Astrocyte of the spinal cord (primary cell): Measurements from ENCODE around the gene FLVCR2.

ENCODE experiments used
- DNase-seq: peaks from one replicate; pipeline ENCODE4 v3.0.0; 2011; ENCODE audit warnings: low read depth, low spot score
- H3K4me3 ChIP-seq: 2 replicates; pipeline ENCODE4 v1.5.1; 2011; ENCODE audit warnings: low read depth, mild to moderate bottlenecking, low read length, moderate library complexity
- in situ Hi-C: cut with HindIII; loops from 2 replicates; pipeline ENCODE4 v1.10.0; 2017; ENCODE audit warnings: low sequenced_read_pairs
- TF ChIP-seq, protein P1 (sequence below): IDR thresholded peaks from 2 replicates; pipeline ENCODE4 v1.5.1; 2012; ENCODE audit warnings: low read depth, mild to moderate bottlenecking, low read length, inconsistent platforms

Gene FLVCR2

DNA sequence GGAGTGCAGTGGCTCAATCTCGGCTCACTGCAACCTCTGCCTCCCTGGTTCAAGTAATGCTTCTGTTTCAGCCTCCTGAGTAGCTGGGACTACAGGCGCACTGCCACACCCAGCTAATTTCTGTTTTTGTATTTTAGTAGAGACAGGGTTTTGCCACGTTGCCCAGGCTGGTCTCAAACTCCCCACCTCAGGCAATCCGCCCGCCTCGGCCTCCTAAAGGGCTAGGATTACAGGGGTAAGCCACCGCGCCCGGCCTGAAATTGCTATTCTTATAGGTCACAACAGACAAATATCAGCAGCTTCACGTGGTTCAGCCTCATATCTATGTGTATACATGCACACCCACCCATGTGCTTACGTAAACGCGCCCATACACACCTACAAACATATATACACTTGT, 32.5 kb upstream of the FLVCR2 start:
- no peak overlapping the region for H3K4me3 ChIP-seq
- DNase-seq = no peak
- TF ChIP-seq, protein P1, sequence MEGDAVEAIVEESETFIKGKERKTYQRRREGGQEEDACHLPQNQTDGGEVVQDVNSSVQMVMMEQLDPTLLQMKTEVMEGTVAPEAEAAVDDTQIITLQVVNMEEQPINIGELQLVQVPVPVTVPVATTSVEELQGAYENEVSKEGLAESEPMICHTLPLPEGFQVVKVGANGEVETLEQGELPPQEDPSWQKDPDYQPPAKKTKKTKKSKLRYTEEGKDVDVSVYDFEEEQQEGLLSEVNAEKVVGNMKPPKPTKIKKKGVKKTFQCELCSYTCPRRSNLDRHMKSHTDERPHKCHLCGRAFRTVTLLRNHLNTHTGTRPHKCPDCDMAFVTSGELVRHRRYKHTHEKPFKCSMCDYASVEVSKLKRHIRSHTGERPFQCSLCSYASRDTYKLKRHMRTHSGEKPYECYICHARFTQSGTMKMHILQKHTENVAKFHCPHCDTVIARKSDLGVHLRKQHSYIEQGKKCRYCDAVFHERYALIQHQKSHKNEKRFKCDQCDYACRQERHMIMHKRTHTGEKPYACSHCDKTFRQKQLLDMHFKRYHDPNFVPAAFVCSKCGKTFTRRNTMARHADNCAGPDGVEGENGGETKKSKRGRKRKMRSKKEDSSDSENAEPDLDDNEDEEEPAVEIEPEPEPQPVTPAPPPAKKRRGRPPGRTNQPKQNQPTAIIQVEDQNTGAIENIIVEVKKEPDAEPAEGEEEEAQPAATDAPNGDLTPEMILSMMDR = no peak
- in situ Hi-C loops = no loop called here

DNA sequence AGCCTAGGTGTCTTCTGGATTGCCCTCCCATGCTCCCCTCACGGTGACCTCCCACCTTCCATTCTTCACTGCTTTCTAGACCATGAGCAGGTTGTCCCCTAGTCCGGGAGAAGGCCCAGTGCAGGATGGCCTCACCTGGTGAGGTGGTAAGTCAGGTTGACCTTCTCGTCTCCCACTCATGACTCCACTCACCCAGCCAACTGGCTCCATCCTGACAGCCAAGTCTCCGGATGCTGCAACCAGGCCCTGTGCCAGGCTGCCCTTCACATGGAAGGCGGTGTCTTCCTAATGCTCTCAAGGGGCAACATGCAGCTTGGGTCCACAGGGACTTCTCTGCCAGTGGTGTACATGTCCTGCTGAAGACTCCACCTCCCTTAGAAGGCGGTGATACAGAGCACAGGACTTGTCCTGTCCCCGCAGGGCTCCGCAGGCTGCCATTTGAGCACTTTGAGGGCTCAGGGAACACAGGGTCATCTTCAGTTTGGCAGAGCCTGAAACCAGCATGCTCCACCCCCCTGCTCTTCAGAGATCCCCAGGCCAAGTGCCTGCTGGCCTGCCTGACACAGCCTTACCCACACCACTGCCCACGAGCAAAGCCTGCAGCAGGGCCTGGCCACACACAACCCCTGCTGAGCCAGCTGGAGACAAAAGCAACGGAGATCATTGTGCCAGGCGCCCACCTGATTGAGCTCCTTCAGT, 30.7 kb upstream of the FLVCR2 start:
- no peak overlapping the region for H3K4me3 ChIP-seq
- TF ChIP-seq, protein P1 = no peak
- no peak for DNase-seq
- in situ Hi-C loops = no loop called here

DNA sequence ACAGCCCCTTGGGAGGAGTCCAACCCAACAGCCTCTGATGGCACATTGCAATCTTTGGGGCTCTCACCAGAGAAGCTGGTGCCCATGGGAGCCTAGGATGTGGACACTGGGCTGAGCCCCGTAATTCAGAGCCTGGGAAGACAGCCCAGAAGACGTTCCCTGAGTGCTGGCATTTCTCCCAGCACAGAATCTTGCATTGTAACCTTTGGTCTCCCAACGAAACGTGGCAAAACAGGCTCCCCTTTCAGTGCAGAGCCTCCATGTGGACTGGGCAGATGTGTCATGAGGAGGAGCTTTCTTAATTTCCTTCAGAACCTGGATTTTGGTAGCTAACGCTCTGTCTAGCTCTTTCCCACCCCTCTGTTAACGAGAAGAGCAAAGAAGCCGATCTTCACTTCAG, 29.9 kb upstream of the FLVCR2 start:
- DNase-seq = peak; percentile 42
- in situ Hi-C loops = no loop called here
- H3K4me3 ChIP-seq = no peak overlapping the region
- TF ChIP-seq, protein P1 = no peak

DNA sequence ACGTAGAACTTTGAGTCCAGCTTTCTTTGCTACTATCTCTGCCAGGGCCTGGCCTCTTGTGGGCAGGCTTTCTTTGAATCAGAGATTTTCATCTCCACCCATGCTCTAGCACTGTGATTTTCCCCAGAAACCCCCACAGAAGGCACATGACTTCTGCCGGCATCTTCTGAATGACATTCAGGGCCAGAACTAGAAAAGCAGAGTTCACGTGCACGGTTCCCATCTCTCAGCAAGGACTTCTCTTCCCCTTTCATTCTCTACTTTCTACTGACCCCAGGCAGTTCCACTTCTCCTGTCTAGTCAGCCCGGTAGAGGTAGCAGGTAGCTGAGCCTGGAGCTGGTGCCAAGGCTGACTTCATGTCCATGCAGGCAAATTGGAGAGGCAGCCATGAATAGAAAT, 29.3 kb upstream of the FLVCR2 start:
- TF ChIP-seq, protein P1 = no peak
- in situ Hi-C loops = no loop called here
- H3K4me3 ChIP-seq = no peak overlapping the region
- DNase-seq = no peak

DNA sequence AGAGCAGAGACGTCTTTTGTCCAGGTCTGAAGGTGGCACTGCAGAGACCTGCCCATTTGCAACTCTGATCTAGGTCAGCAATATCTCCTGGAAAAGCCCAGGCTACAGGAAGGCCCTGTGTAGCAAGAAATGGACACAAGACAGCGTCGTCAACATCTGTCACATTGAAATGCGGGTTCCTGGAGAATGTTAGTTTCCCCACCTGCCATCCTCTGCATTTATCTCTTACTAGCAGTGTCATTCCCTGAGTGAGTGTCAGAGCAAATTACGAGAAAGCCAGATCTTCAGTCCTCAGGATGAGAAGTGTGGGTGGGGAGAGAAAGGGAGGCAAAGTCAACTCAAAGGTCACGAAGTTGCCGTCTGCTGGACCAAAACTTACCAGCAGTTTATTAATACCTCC, 27.4 kb upstream of the FLVCR2 start:
- TF ChIP-seq, protein P1 = no peak
- in situ Hi-C loops = no loop called here

DNA sequence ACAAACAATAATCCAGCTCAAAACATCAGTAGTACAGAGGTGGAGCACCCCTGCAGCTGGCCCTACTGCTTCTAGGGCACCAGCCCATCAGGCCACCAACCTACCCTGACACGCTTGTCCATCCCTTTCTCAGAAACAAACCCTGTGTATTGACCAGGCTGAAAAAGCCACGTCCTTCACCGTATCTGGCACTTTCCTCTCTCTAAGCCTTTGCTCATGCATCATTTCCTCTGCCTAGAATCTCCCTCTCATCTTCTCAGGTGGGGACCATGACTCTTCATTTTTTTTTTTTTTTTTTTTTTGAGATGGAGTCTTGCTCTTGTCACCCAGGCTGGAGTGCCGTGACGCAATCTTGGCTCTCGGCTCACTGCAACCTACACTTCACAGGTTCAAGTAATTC, 25.3 kb upstream of the FLVCR2 start:
- H3K4me3 ChIP-seq = no peak overlapping the region
- TF ChIP-seq, protein P1 = no peak
- in situ Hi-C loops = no loop called here
- no peak for DNase-seq

More for the DNA sequence above, 27.4 kb upstream of the FLVCR2 start:
- no peak overlapping the region for H3K4me3 ChIP-seq
- DNase-seq = no peak
